GDM1 (cell line): ENCODE data around the gene TRIOBP.
A peak's percentile ranks its signal among the peaks of the same experiment; 100 is the strongest.

Source experiments
- DNase-seq: peaks from one replicate; lab custom pipeline; 2025; lab: John Stamatoyannopoulos, UW

Gene TRIOBP

GRCh38 chr22:37804881-37805809 is 108.3 kb downstream of the TRIOBP start:
- peak; percentile 84 for DNase-seq

GRCh38 chr22:37805810-37806277 is 109.0 kb downstream of the TRIOBP start:
- no peak for DNase-seq

GRCh38 chr22:37806409-37807333 is 109.8 kb downstream of the TRIOBP start:
- peak; percentile 18 for DNase-seq

GRCh38 chr22:37807410-37808293 is 110.8 kb downstream of the TRIOBP start, which contains the start of gene GCAT:
TSS of gene GCAT (plus strand) at chr22:37807934. CDS start at chr22:37807968, 34 bp downstream.
- peak; percentile 94 for DNase-seq

DNA sequence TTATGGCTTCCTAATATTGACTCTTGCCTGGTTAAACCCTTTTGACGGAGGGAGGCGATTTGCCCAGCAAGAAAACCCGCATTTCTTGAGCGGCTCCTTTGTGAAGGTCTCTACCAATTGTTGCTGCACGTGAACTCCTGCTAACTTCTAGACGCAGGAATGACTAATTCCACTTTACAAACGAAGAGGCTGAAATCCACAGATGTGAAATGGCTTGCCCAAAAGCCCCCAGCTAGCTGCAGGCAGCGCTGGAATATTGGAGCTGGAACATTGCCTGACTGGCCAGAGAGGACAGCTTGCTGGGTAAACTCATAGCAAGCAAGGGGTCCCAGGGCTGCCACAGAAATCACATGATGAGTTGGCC is 111.4 kb downstream of the TRIOBP start:
- no peak for DNase-seq

DNA sequence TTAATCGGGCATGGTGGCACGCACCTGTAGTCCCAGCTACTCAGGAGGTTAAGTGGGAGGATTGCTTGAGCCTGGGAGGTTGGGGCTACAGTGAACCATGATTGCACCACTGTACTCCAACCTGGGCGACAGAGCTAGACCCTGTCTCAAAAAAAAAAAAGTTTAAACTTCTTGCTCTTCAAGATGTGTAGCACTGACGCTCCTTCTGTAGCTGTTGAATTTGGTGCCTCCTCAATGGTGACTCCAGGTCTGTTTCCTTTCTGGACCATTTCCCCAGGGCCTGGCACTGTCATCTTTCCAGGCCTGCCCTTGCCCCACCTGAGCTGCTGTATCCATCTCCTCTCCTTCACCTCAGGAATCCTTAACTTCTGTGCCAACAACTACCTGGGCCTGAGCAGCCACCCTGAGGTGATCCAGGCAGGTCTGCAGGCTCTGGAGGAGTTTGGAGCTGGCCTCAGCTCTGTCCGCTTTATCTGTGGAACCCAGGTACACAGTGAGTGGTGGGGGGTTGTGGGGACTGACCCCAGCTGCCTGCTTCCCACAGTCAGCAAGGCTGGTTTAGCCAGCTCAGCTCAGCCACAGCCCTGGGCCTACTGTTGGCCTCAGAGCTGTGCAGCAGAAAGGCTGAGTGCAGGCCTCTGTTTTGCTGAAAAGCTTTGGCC is 113.0 kb downstream of the TRIOBP start:
- no peak for DNase-seq

GRCh38 chr22:37811867-37812266 is 115.0 kb downstream of the TRIOBP start:
- DNase-seq = no peak

- no peak for DNase-seq
Observed at GRCh38 chr22:37812869-37813678, 116.2 kb downstream of the TRIOBP start.

DNA sequence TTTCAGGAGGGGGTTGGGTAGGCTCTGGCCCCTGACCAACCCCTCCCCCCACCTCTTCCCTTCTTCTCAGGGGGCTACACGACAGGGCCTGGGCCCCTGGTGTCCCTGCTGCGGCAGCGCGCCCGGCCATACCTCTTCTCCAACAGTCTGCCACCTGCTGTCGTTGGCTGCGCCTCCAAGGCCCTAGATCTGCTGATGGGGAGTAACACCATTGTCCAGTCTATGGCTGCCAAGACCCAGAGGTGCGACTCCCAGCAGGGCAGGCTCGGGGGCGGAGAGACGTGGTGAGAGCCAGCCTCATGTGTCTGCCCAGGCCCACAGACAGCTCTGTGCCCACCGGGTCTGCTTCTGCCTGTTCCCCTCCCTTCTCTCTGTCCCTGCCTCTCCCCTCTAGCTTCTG is 118.7 kb downstream of the TRIOBP start:
- DNase-seq = no peak

DNA sequence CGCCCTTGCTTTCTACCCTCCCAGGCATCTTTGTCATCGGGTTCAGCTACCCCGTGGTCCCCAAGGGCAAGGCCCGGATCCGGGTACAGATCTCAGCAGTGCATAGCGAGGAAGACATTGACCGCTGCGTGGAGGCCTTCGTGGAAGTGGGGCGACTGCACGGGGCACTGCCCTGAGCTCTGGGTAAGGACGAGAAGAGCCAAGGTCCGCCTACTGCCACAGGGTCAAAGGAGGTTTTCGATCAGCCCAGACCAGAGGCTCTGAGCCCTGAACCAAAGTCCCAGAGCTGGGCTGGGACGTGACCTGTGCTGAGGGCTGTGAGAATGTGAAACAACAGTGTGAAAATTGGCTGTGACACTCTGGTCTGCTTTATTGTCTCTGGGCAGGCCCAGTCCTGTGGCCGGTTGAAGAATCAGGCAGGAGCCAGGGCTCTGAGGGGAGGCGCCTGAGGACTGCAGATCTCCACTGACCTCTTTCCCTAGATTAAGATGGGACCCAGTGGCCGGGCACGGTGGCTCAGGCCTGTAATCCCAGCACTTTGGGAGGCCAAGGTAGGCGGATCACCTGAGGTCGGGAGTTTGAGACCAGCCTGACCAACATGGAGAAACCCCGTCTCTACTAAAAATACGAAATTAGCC is 119.8 kb downstream of the TRIOBP start:
- DNase-seq = no peak

GRCh38 chr22:37817705-37818408 is 121.0 kb downstream of the TRIOBP start:
- peak; percentile 48 for DNase-seq

DNA sequence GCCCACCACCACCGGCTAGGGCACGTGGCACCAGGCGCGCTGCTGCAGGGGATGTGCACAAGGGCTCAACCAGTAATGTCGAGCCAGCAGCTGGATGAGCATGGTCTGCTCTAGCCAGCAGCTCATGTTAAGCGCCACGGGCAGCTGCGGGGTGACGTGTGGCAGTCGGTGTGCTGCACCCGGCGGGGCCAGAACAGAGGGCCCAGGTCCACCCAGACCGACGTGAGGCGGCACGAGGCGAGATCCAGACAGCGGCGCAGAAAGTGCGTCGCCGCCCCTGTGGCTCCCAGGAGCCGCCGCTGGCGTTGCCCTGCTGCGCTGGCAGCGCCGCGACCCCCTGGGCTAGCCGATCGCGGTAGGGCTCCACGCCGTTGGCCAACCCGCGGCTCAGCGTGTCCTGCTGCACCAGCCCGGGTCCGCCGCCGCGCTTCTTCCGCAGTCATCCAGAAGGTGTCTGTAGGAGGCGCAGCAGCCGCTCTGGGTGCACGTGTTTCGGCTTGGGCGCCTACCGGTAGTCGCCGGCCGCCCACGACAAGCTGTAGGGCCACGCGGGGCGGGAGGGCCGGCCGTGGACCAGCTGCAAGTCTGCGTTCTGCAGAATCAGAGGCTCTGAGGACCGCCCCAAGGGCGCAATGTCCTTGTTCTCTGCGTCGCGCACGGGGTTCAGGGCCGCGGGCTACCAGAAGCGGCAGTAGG is 121.7 kb downstream of the TRIOBP start:
- DNase-seq = no peak

DNA sequence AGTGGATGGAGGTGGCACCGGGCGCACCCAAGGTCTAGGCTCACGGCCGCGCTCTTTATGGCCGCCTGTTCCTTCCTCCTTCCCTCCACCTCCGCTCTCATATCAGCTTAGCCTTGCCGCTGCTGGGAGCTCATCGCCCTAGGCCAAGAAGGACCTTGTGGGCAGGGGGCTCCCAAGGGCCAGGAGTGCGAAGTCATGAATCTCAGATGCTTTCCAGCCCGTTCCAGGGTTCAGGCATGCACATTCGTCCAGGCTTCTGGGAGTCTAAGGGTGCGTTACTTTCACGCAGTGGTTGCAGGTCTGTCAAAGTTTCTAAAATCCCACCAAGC is 122.2 kb downstream of the TRIOBP start:
- no peak for DNase-seq

DNA sequence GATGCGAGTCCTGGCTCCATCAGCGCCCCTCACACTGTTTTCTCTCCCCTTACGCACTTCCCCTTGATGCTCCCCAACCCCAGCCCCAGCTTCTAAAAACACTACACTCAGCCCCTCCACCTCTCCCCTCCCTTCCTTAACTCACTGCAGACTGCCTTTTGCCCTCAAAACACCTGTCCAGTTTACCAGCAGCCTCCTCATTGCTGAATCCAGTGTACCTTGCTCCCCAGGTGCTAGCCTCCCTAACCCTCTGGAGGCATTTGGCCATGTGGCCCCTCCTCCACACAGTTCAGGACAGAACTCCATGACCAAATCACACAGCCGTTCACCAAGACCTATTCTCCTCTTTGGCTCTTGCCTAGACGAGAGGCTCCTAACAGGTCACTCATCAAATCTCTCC is 123.5 kb downstream of the TRIOBP start:
- no peak for DNase-seq

DNA sequence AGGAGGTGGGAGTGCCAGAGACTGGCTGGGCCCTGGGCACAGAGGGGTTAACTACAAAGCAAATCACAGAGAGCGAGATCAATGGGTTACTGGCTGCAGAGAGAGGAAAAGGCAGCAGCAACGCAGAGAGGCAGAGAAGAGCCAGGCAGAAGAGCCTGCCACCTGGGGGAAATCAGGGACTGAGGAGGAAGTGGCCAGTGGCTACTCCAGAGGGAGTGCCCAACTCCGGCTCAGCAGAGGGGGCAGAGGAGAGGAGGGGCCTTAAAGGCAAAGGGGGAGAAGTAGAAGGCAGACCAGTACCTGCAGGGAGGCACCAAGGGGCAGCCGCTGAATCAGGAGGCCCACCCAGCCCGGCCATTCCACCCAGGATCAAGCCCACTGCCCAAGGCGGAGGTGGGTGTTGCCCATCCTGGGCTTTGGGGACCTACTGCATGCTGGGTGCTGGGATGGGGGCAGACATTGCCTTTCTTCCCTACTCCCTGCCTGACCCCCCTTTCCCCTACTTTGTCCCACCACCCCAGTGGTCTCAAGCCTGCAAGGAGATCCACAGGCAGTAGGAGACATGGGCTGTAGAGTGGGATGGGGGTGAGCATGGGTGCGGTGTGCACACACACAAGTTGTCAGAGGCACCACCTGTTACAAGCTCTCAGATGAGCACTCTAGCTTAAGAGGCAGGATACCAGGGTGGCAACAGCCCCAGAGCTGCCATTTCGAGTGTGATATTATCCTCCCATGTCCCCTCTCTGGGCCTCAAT is 125.4 kb downstream of the TRIOBP start:
- no peak for DNase-seq

DNA sequence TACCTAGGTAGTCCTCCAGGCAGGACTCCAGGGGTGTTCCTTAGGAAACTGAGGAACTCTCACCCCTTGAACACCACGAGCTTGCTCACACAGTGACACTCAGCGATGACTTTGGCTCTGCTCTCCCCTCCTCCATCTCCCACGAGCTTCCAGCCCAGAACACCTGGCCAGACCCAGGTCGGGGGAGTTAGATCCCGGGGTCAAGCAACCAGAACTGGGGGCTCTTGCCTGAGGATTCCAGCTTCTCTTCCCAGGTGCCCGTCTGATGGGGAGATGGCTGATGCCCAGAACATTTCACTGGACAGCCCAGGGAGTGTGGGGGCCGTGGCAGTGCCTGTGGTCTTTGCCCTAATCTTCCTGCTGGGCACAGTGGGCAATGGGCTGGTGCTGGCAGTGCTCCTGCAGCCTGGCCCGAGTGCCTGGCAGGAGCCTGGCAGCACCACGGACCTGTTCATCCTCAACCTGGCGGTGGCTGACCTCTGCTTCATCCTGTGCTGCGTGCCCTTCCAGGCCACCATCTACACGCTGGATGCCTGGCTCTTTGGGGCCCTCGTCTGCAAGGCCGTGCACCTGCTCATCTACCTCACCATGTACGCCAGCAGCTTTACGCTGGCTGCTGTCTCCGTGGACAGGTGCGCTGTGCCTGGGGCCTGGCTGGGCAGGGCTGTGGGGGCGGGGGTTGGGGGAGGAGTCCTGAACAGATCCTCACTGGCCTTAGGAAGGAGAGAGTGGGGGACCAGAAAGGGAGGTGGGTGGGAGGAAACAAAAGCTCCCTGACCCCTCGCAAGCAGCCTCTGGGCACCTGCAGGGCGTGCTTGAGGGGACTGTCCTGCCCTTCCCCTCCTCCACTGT is 126.5 kb downstream of the TRIOBP start, which contains the start of gene GALR3:
TSS of gene GALR3 (plus strand) at position 249 of the 852 bp plus-strand sequence. CDS start at position 274, 25 bp downstream.
- DNase-seq = no peak
